ENCODE measurements around the gene SNN.

Gene SNN

DNA sequence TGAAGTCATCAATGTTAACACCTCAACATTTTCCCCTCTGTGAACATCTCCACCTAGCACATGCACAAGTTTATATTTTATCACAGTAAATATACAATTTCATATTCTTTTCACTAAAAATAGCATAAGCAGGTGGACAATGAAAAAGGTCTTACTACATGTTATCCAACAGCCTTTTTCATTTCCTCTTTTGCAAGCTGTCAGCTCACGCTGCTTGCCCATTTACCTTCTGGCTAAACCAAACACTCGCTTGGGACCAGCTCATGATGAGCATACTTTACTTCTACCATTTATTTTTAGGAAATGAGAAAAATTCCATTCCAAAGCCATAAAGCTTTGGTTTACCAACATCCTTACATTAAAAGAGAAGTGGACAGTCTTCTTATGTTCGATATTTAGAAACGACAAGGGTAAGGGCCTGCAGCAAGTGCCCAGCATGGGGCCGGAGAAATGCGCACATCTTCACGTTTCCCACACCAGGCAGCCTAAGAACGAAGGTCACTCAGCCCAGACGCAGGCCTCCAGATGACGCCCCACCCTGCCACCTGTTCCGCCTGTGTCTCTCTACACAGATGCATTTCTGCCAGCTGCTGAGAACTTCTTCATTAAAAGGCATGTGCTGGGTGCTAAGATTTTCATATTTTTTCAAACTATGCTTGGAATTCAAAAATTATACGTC lies 13.9 kb downstream of the SNN start:
- Histone ChIP-seq H3K18ac (ENCODE audit: low read length) (no peak overlapping the region), H2BK5ac (ENCODE audit: low read depth, low read length, poor library complexity) (no peak overlapping the region), H2AK5ac (ENCODE audit: low read length) (no peak overlapping the region), H3K4me2 (ENCODE audit: low read length) (no peak overlapping the region), H3K27me3 (ENCODE audit: insufficient read depth, low read length) (no peaks in the 10 kb centered on the region), H3K4ac (ENCODE audit: low read depth, low read length) (no peak overlapping the region), H3K79me1 (ENCODE audit: low read length) (no peaks in the 10 kb centered on the region), H3K9me3 (ENCODE audit: insufficient read depth, low read depth, low read length) (no peaks in the 10 kb centered on the region), H3K36me3 (ENCODE audit: control insufficient read depth in 1 of 2, insufficient read depth in 2 of 2, low read length in 2 of 2) (peaks cover 34 to 47% of the 10 kb centered on the region in 2 experiments), H3K4me3 (ENCODE audit: low read depth, low read length) (no peak overlapping the region), H2AFZ (ENCODE audit: insufficient read depth, low read length, poor library complexity) (no peak overlapping the region), H3K27ac (ENCODE audit: low read depth, low read length) (no peak overlapping the region), H2BK120ac (ENCODE audit: insufficient read depth, low read length, poor library complexity) (no peak overlapping the region), H3K4me1 (ENCODE audit: control insufficient read depth in 1 of 2, insufficient read depth in 2 of 2, low read length in 2 of 2) (peaks cover 3 to 5% of the 10 kb centered on the region in 2 experiments), H4K91ac (ENCODE audit: low read depth, low read length) (no peak overlapping the region), H3K14ac (ENCODE audit: low read length) (no peak overlapping the region), H2BK12ac (ENCODE audit: low read length) (no peak overlapping the region), H4K12ac (ENCODE audit: low read depth, low read length) (no peak overlapping the region), H3K9ac (ENCODE audit: low read length) (no peak overlapping the region), H4K8ac (ENCODE audit: low read depth, low read length) (no peak overlapping the region), H3K23ac (ENCODE audit: low read length) (no peak overlapping the region), H3K79me2 (ENCODE audit: control insufficient read depth, insufficient read depth, low read length, poor library complexity) (no peaks in the 10 kb centered on the region)
- DNase-seq, result no peak
- WGBS (ENCODE audit: extremely low coverage, insufficient coverage, insufficient read length), result no CpG with 5 or more reads among the region's 12 CpGs

DNA sequence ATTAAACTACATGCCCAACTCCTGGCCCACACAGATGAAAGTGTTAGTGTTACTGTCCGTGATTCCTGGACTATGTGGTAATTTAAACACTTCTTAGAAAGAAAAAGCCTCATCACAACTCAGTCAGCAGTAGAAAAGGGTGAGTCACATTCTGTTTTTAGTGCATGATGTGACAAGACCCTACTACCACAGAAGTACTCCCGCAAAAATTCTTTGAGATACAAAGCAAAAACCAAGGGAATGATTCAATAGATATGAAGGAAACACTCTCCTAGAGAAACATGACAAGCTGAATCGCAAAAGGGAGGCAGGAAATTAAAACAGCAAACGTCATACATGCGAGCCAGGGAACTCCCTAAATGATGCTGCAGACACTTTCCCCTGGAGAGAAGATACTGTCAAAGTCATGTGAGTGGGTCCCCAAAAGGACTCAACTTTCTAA lies 14.4 kb downstream of the SNN start:
- no CpG with 5 or more reads among the region's 5 CpGs for WGBS (ENCODE audit: extremely low coverage, insufficient coverage, insufficient read length)
- Histone ChIP-seq H4K8ac (ENCODE audit: low read depth, low read length) (no peak overlapping the region), H3K4me3 (ENCODE audit: low read depth, low read length) (no peak overlapping the region), H4K12ac (ENCODE audit: low read depth, low read length) (no peak overlapping the region), H3K27me3 (ENCODE audit: insufficient read depth, low read length) (no peaks in the 10 kb centered on the region), H2BK12ac (ENCODE audit: low read length) (no peak overlapping the region), H4K91ac (ENCODE audit: low read depth, low read length) (no peak overlapping the region), H3K79me2 (ENCODE audit: control insufficient read depth, insufficient read depth, low read length, poor library complexity) (no peaks in the 10 kb centered on the region), H2AK5ac (ENCODE audit: low read length) (no peak overlapping the region), H2BK5ac (ENCODE audit: low read depth, low read length, poor library complexity) (no peak overlapping the region), H3K14ac (ENCODE audit: low read length) (no peak overlapping the region), H3K4me2 (ENCODE audit: low read length) (no peak overlapping the region), H3K23ac (ENCODE audit: low read length) (no peak overlapping the region), H3K79me1 (ENCODE audit: low read length) (no peaks in the 10 kb centered on the region), H2AFZ (ENCODE audit: insufficient read depth, low read length, poor library complexity) (no peak overlapping the region), H3K4me1 (ENCODE audit: control insufficient read depth in 1 of 2, insufficient read depth in 2 of 2, low read length in 2 of 2) (peaks cover 2 to 3% of the 10 kb centered on the region in 2 experiments), H3K18ac (ENCODE audit: low read length) (no peak overlapping the region), H3K4ac (ENCODE audit: low read depth, low read length) (no peak overlapping the region), H3K27ac (ENCODE audit: low read depth, low read length) (no peak overlapping the region), H3K9me3 (ENCODE audit: insufficient read depth, low read depth, low read length) (no peaks in the 10 kb centered on the region), H2BK120ac (ENCODE audit: insufficient read depth, low read length, poor library complexity) (no peak overlapping the region), H3K36me3 (ENCODE audit: control insufficient read depth in 1 of 2, insufficient read depth in 2 of 2, low read length in 2 of 2) (peaks cover 32 to 46% of the 10 kb centered on the region in 2 experiments), H3K9ac (ENCODE audit: low read length) (no peak overlapping the region)
- peak; percentile 10 to 32 for DNase-seq

DNA sequence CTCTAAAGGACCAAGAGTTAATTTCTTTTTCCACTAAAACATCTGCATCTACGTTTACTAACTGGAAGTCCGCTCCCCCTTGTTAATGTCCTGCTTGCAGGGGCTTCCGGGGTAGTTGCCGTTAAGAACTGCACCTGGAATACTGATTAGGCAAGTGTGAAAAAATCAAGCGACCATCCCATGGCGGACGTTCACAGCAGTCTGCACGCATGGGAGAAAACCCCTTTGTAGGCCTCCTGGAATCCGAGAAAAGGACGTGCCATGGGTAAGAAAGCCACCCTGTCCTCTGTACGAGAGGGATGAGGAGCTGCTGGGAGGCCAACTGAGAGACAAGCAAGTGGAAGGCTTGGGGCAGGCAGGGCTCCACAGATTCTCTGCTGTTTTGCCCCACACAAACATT lies 14.9 kb downstream of the SNN start:
- no peak overlapping the region for H3K4ac ChIP-seq (ENCODE audit: low read depth, low read length)
- no peak overlapping the region for H4K8ac ChIP-seq (ENCODE audit: low read depth, low read length)
- no peak overlapping the region for H2AK5ac ChIP-seq (ENCODE audit: low read length)
- H4K12ac ChIP-seq (ENCODE audit: low read depth, low read length), result no peak overlapping the region
- peaks cover 30 to 46% of the 10 kb centered on the region in 2 experiments for H3K36me3 ChIP-seq (ENCODE audit: control insufficient read depth in 1 of 2, insufficient read depth in 2 of 2, low read length in 2 of 2)
- H4K91ac ChIP-seq (ENCODE audit: low read depth, low read length), result no peak overlapping the region
- no peak overlapping the region for H3K4me2 ChIP-seq (ENCODE audit: low read length)
- WGBS (ENCODE audit: extremely low coverage, insufficient coverage, insufficient read length), result no CpG with 5 or more reads among the region's 11 CpGs
- no peak overlapping the region for H3K18ac ChIP-seq (ENCODE audit: low read length)
- no peak overlapping the region for H3K14ac ChIP-seq (ENCODE audit: low read length)
- H2AFZ ChIP-seq (ENCODE audit: insufficient read depth, low read length, poor library complexity), result no peak overlapping the region
- H3K9ac ChIP-seq (ENCODE audit: low read length), result no peak overlapping the region
- H3K79me1 ChIP-seq (ENCODE audit: low read length), result no peaks in the 10 kb centered on the region
- H3K27me3 ChIP-seq (ENCODE audit: insufficient read depth, low read length), result no peaks in the 10 kb centered on the region
- no peak overlapping the region for H3K27ac ChIP-seq (ENCODE audit: low read depth, low read length)
- no peak for DNase-seq
- H3K9me3 ChIP-seq (ENCODE audit: insufficient read depth, low read depth, low read length), result no peaks in the 10 kb centered on the region
- no peaks in the 10 kb centered on the region for H3K79me2 ChIP-seq (ENCODE audit: control insufficient read depth, insufficient read depth, low read length, poor library complexity)
- H2BK120ac ChIP-seq (ENCODE audit: insufficient read depth, low read length, poor library complexity), result peak overlapping the region; percentile 27
- H3K4me1 ChIP-seq (ENCODE audit: control insufficient read depth in 1 of 2, insufficient read depth in 2 of 2, low read length in 2 of 2), result peaks cover 0 to 3% of the 10 kb centered on the region in 2 experiments
- H3K23ac ChIP-seq (ENCODE audit: low read length), result no peak overlapping the region
- no peak overlapping the region for H3K4me3 ChIP-seq (ENCODE audit: low read depth, low read length)
- H2BK5ac ChIP-seq (ENCODE audit: low read depth, low read length, poor library complexity), result no peak overlapping the region
- H2BK12ac ChIP-seq (ENCODE audit: low read length), result no peak overlapping the region

GRCh38 chr16:11684231-11685025 lies 16.2 kb downstream of the SNN start:
- no CpG with 5 or more reads among the region's 12 CpGs for WGBS (ENCODE audit: extremely low coverage, insufficient coverage, insufficient read length)
- H3K36me3 ChIP-seq (ENCODE audit: control insufficient read depth in 1 of 2, insufficient read depth in 2 of 2, low read length in 2 of 2), result peaks cover 21 to 38% of the 10 kb centered on the region in 2 experiments
- H2BK5ac ChIP-seq (ENCODE audit: low read depth, low read length, poor library complexity), result no peak overlapping the region
- no peaks in the 10 kb centered on the region for H3K27me3 ChIP-seq (ENCODE audit: insufficient read depth, low read length)
- H3K79me1 ChIP-seq (ENCODE audit: low read length), result no peaks in the 10 kb centered on the region
- H3K23ac ChIP-seq (ENCODE audit: low read length), result no peak overlapping the region
- H3K4me3 ChIP-seq (ENCODE audit: low read depth, low read length), result no peak overlapping the region
- H4K12ac ChIP-seq (ENCODE audit: low read depth, low read length), result no peak overlapping the region
- H3K18ac ChIP-seq (ENCODE audit: low read length), result no peak overlapping the region
- peaks cover 0 to 3% of the 10 kb centered on the region in 2 experiments for H3K4me1 ChIP-seq (ENCODE audit: control insufficient read depth in 1 of 2, insufficient read depth in 2 of 2, low read length in 2 of 2)
- no peak overlapping the region for H3K4me2 ChIP-seq (ENCODE audit: low read length)
- H2BK120ac ChIP-seq (ENCODE audit: insufficient read depth, low read length, poor library complexity), result no peak overlapping the region
- H2AFZ ChIP-seq (ENCODE audit: insufficient read depth, low read length, poor library complexity), result no peak overlapping the region
- H2BK12ac ChIP-seq (ENCODE audit: low read length), result no peak overlapping the region
- no peak overlapping the region for H3K14ac ChIP-seq (ENCODE audit: low read length)
- no peak for DNase-seq
- no peak overlapping the region for H3K27ac ChIP-seq (ENCODE audit: low read depth, low read length)
- H4K8ac ChIP-seq (ENCODE audit: low read depth, low read length), result no peak overlapping the region
- H4K91ac ChIP-seq (ENCODE audit: low read depth, low read length), result no peak overlapping the region
- no peak overlapping the region for H3K9ac ChIP-seq (ENCODE audit: low read length)
- no peaks in the 10 kb centered on the region for H3K9me3 ChIP-seq (ENCODE audit: insufficient read depth, low read depth, low read length)
- H3K79me2 ChIP-seq (ENCODE audit: control insufficient read depth, insufficient read depth, low read length, poor library complexity), result no peaks in the 10 kb centered on the region
- H3K4ac ChIP-seq (ENCODE audit: low read depth, low read length), result no peak overlapping the region
- H2AK5ac ChIP-seq (ENCODE audit: low read length), result no peak overlapping the region

Data from trophoblast cell (in vitro differentiated cells and primary cell).